Measurements from ENCODE around the gene RAB5B.
"Not testable (repeated sequence)": the region's sequence is repeated elsewhere in the genome, so short reads cannot be mapped to it uniquely, and the experiment has no call there.

RAB5B gene

DNA sequence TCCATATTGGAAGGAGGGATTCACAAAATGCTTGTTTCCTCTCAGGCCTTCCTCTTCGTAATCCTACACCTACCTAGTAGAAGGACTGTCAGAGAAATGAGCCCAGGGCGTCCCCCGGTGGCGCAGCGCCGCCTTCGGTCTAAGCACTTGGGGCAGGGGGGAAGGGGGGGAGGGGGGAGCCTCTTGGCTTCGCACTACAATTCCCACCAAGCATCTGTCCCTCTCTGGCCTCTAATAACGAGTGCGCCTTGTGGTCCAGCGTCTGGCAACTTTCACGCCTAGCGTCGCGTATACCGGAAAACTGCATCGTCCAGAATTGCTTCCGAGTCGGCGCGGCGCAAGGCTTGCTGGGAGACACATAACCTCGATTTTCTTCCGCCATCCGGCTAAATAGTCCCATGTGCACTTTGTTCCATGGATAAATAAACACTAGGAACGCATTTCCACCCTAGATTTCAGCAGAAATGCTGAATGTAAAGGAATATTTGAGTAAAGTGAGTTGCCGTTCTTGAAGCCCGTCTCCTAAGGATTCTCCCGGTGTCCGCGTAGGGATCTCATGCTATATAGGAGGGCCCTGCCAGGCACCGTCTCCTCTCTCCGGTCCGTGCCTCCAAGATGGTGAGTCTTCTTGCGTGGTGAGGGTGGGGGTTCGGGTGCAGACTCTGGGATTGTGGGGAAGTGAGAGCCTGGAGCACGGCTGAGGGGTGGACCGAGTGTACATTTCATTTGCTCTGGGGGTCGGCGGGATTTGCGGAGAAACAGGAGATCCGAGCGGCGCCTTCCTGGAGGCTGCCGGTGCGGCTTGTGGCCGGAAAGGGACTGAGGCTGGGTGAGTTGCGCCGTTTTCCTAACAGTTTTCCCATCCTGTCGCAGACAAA is 67.9 kb downstream of the RAB5B start, which contains the start of gene RPS26:
Gene RPS26 (plus strand): TSS at position 367 of the 878 bp plus-strand sequence. CDS start 249 bp downstream, at position 616.
- peak within 1 kb of the TSS; percentile 95 for H3K4me3 ChIP-seq (ENCODE audit: low read depth, low read length)
- TF ChIP-seq, protein P1, sequence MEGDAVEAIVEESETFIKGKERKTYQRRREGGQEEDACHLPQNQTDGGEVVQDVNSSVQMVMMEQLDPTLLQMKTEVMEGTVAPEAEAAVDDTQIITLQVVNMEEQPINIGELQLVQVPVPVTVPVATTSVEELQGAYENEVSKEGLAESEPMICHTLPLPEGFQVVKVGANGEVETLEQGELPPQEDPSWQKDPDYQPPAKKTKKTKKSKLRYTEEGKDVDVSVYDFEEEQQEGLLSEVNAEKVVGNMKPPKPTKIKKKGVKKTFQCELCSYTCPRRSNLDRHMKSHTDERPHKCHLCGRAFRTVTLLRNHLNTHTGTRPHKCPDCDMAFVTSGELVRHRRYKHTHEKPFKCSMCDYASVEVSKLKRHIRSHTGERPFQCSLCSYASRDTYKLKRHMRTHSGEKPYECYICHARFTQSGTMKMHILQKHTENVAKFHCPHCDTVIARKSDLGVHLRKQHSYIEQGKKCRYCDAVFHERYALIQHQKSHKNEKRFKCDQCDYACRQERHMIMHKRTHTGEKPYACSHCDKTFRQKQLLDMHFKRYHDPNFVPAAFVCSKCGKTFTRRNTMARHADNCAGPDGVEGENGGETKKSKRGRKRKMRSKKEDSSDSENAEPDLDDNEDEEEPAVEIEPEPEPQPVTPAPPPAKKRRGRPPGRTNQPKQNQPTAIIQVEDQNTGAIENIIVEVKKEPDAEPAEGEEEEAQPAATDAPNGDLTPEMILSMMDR (IDR thresholded peaks at IDR 0.05; ENCODE audit: insufficient read depth, low read length, missing control alignments), result peak; percentile 64
- peak; percentile 96 for DNase-seq (ENCODE audit: low read depth, low spot score)
- CTCF ChIA-PET, result interaction anchor here (1.0 to 4.6 kb wide), 10 partner anchors 10 to 304 kb away, joined by 3 to 69 read pairs (median 6); partner anchors contain the start of gene SUOX
- POLR2A ChIA-PET, result interaction anchor here (1.0 kb wide), 1 partner anchor 13 kb away, joined by 3 read pairs; no protein-coding TSS in a partner anchor

DNA sequence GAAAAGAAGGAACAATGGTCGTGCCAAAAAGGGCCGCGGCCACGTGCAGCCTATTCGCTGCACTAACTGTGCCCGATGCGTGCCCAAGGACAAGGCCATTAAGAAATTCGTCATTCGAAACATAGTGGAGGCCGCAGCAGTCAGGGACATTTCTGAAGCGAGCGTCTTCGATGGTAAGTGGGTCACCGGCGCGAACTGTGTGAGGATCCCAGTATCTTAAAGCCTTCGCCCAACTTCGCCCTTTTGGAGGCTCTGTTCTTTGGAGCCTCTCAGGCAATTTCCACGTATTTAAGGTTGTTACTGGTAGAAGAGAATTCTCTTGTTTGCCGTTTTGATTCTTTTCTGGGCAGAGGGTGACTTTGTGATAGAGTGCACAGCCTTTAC is 68.5 kb downstream of the RAB5B start:
- DNase-seq (ENCODE audit: low read depth, low spot score); POLR2A ChIA-PET; CTCF ChIA-PET: not testable (repeated sequence)
- peak overlapping the region; percentile 95 for H3K4me3 ChIP-seq (ENCODE audit: low read depth, low read length)

DNA sequence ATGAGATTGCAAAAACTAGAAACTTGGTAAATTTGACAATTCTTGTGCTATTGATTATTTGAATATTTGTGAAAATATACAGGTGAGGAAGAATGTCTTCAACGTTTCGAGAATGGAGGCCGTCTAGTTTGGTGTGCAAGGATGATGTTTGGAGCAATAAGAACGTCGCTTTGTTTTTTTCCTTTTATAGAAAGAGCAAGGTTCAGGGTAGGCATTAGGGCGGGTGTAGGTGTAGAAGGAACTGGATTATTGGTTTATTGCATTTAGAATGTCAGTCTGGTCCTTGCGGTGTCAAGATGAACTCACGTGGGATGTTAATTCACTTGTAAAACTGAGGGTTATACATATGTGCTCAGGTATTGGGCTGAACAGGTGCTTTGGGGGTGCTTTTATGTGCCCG is 69.0 kb downstream of the RAB5B start:
- no peak for DNase-seq (ENCODE audit: low read depth, low spot score)
- ChIA-PET POLR2A (no interaction called here), CTCF (no interaction called here)
- TF ChIP-seq, protein P1 (IDR thresholded peaks at IDR 0.05; ENCODE audit: insufficient read depth, low read length, missing control alignments), result no peak
- peak overlapping the region; percentile 95 for H3K4me3 ChIP-seq (ENCODE audit: low read depth, low read length)

Measured in AG04449 (cell line).